Measurements from ENCODE around the gene NFKBIZ. TPM values are rescaled to one million over a fixed set of nuclear protein-coding genes. Genes with fewer than 3 reads are reported as not detected.

NFKBIZ gene
- total and polyA plus RNA-seq, 2 donors (not counting 3 experiments of a cell fraction or from before 2014, with no cell fraction given) = 17.5 to 28.9 TPM

GRCh38 chr3:101842935-101843330 lies 6.4 kb upstream of the NFKBIZ start:
- no TSS peak for BruUV-seq (replicated peaks)
- no peaks in the 10 kb centered on the region for H3K9me1 ChIP-seq (replicated peaks; ENCODE audit: control insufficient read depth, extremely low read depth, insufficient read depth, low read length)
- no peaks in the 10 kb centered on the region for H3K79me2 ChIP-seq (ENCODE audit: control insufficient read depth, insufficient read depth, low read length)
- no peak overlapping the region for H3K27ac ChIP-seq (ENCODE audit: insufficient read depth, low read depth, low read length)
- intact Hi-C loops (cut with micrococcal nuclease) = no loop called here
- H3K4me2 ChIP-seq (ENCODE audit: insufficient read depth, low read length) = no peak overlapping the region
- dilution Hi-C loops (cut with MboI; ENCODE audit: extremely low pct_ligation_motif_present, low sequenced_read_pairs) = no loop called here
- no peak overlapping the region for H2AFZ ChIP-seq (ENCODE audit: low read depth, low read length)
- no peaks in the 10 kb centered on the region for H3K9me3 ChIP-seq (replicated peaks; ENCODE audit: control insufficient read depth, insufficient read depth, low read length)
- no peak overlapping the region for H3K4me3 ChIP-seq (replicated peaks in 1 of 3; ENCODE audit: insufficient read depth in 1 of 3, low read depth in 1 of 3, low read length in 3 of 3)
- no peaks in the 10 kb centered on the region for H3K27me3 ChIP-seq (ENCODE audit: control insufficient read depth in 2 of 2, insufficient read depth in 2 of 2, low read length in 2 of 2)
- ChIA-PET CTCF (no interaction called here), POLR2A (no interaction called here)
- DNase-seq (ENCODE audit: low read depth, low spot score) (no peak), FAIRE-seq (no peak)
- H3K36me3 ChIP-seq (ENCODE audit: control insufficient read depth in 2 of 2, extremely low read depth in 1 of 2, insufficient read depth in 2 of 2, low read length in 2 of 2) = no peaks in the 10 kb centered on the region
- TF ChIP-seq POLR2AphosphoS5 (IDR thresholded peaks at IDR 0.05; ENCODE audit: insufficient read depth, low read depth, low read length) (no peak), CTCF (IDR thresholded peaks at IDR 0.05; ENCODE audit: extremely low read depth in 1 of 2, insufficient read depth in 1 of 2, low read depth in 1 of 2, low read length in 2 of 2) (no peak)
- H4K20me1 ChIP-seq (replicated peaks; ENCODE audit: control insufficient read depth, extremely low read depth, insufficient read depth, low read length) = no peaks in the 10 kb centered on the region
- no peaks in the 10 kb centered on the region for H3K4me1 ChIP-seq (ENCODE audit: control insufficient read depth, extremely low read depth, insufficient read depth, low read length)
- H3K9ac ChIP-seq (replicated peaks; ENCODE audit: extremely low read depth, insufficient read depth, low read length) = no peak overlapping the region

- Histone ChIP-seq H3K4me1 (ENCODE audit: control insufficient read depth, extremely low read depth, insufficient read depth, low read length) (peaks cover 6% of the 10 kb centered on the region), H3K9me3 (replicated peaks; ENCODE audit: control insufficient read depth, insufficient read depth, low read length) (no peaks in the 10 kb centered on the region), H4K20me1 (replicated peaks; ENCODE audit: control insufficient read depth, extremely low read depth, insufficient read depth, low read length) (no peaks in the 10 kb centered on the region), H3K9me1 (replicated peaks; ENCODE audit: control insufficient read depth, extremely low read depth, insufficient read depth, low read length) (no peaks in the 10 kb centered on the region), H3K27ac (ENCODE audit: insufficient read depth, low read depth, low read length) (no peak overlapping the region), H3K79me2 (ENCODE audit: control insufficient read depth, insufficient read depth, low read length) (peaks cover 11% of the 10 kb centered on the region), H3K9ac (replicated peaks; ENCODE audit: extremely low read depth, insufficient read depth, low read length) (no peak overlapping the region), H2AFZ (ENCODE audit: low read depth, low read length) (no peak overlapping the region), H3K4me3 (replicated peaks in 1 of 3; ENCODE audit: insufficient read depth in 1 of 3, low read depth in 1 of 3, low read length in 3 of 3) (no peak overlapping the region), H3K27me3 (ENCODE audit: control insufficient read depth in 2 of 2, insufficient read depth in 2 of 2, low read length in 2 of 2) (no peaks in the 10 kb centered on the region), H3K36me3 (ENCODE audit: control insufficient read depth in 2 of 2, extremely low read depth in 1 of 2, insufficient read depth in 2 of 2, low read length in 2 of 2) (no peaks in the 10 kb centered on the region), H3K4me2 (ENCODE audit: insufficient read depth, low read length) (no peak overlapping the region)
- ChIA-PET POLR2A (no interaction called here), CTCF (interaction anchor here (0.5 to 1.1 kb wide), 2 partner anchors 380 to 384 kb away, joined by 3 to 4 read pairs; no protein-coding TSS in a partner anchor)
- intact Hi-C loops (cut with micrococcal nuclease) = no loop called here
- no peak for DNase-seq (ENCODE audit: low read depth, low spot score)
- dilution Hi-C loops (cut with MboI; ENCODE audit: extremely low pct_ligation_motif_present, low sequenced_read_pairs) = no loop called here
- FAIRE-seq = no peak
- no TSS peak for BruUV-seq (replicated peaks)
- no peak for TF ChIP-seq EZH2 (IDR thresholded peaks at IDR 0.05; ENCODE audit: borderline replicate concordance, low read depth, low read length, severe bottlenecking)
- TF ChIP-seq MAX (IDR thresholded peaks at IDR 0.05; ENCODE audit: insufficient read depth, insufficient read length) = no peak
- no peak for TF ChIP-seq FOS (IDR thresholded peaks at IDR 0.05; ENCODE audit: borderline replicate concordance, insufficient read depth, low read length)
- no peak for TF ChIP-seq MYC (IDR thresholded peaks at IDR 0.05; ENCODE audit: low read depth, low read length)
- TF ChIP-seq CTCF (IDR thresholded peaks at IDR 0.05; ENCODE audit: extremely low read depth in 1 of 2, insufficient read depth in 1 of 2, low read depth in 1 of 2, low read length in 2 of 2) = no peak
- TF ChIP-seq POLR2A (IDR thresholded peaks at IDR 0.05; ENCODE audit: low read depth, low read length) = no peak
Observed at GRCh38 chr3:101845425-101845824, 3.9 kb upstream of the NFKBIZ start.
